WTC11 (cell line): ENCODE results near the gene CTXN1. TPM values are rescaled to one million over a fixed set of nuclear protein-coding genes. Genes with fewer than 3 reads are reported as not detected.
A peak's percentile ranks its signal among the peaks of the same experiment; 100 is the strongest.

Experiments used
- ATAC-seq: fragments of 200-7000 bp; cut with Tn5 transposase; 2 replicates; pipeline ENCODE4 v1.10.0; 2021; ENCODE audit warnings: mild to moderate bottlenecking, moderate library complexity
- CTCF ChIA-PET: fragments of 300-600 bp; sonication (Branson Sonifier 250); formaldehyde crosslinking; loops from one replicate; lab custom pipeline; 2021; ENCODE audit warnings: antibody characterized with exemption; lab: Charles Lee
- POLR2A ChIA-PET: fragments of 350-600 bp; sonication (Branson Sonifier 250); formaldehyde crosslinking; loops from one replicate; lab custom pipeline; 2021; ENCODE audit warnings: antibody characterized with exemption; lab: Charles Lee
- DNase-seq: peaks from one replicate; pipeline ENCODE4 v3.0.0; 2021; ENCODE audit warnings: low spot score
- H3K27ac Mint-ChIP-seq: 2 replicates; pipeline ENCODE4 v1.8.0; 2021; ENCODE audit warnings: mixed read lengths
- H3K27me3 Mint-ChIP-seq: 2 replicates; pipeline ENCODE4 v1.8.0; 2021; ENCODE audit warnings: low read depth, mild to moderate bottlenecking, moderate library complexity, mixed read lengths
- H3K36me3 Mint-ChIP-seq: 2 replicates; pipeline ENCODE4 v1.8.0; 2021; ENCODE audit warnings: mixed read lengths
- H3K4me1 Mint-ChIP-seq: 2 replicates; pipeline ENCODE4 v1.8.0; 2022; ENCODE audit warnings: mixed read lengths
- H3K4me3 Mint-ChIP-seq: 2 replicates; pipeline ENCODE4 v1.8.0; 2021; ENCODE audit warnings: mild to moderate bottlenecking, moderate library complexity, mixed read lengths
- H3K9me3 Mint-ChIP-seq: 2 replicates; pipeline ENCODE4 v1.8.0; 2021; ENCODE audit warnings: mixed read lengths
- AR ChIP-seq: fragments of 250-450 bp; sonication (Bioruptor Pico); IDR thresholded peaks from 2 replicates; pipeline ENCODE4 v1.9.0; 2021; ENCODE audit warnings: mild to moderate bottlenecking
- ARID4B ChIP-seq: sonication (generic); formaldehyde crosslinking; IDR thresholded peaks from 2 replicates; pipeline ENCODE4 v1.8.0; 2023; ENCODE audit warnings: missing genetic modification reagents, mild to moderate bottlenecking, borderline replicate concordance
- CREB1 ChIP-seq: sonication (generic); formaldehyde crosslinking; IDR thresholded peaks from 2 replicates; pipeline ENCODE4 v1.8.0; 2023; ENCODE audit warnings: mild to moderate bottlenecking, missing genetic modification reagents
- ERG ChIP-seq: fragments of 250-450 bp; sonication (Bioruptor Pico); IDR thresholded peaks from 2 replicates; pipeline ENCODE4 v1.8.0; 2021; ENCODE audit warnings: mild to moderate bottlenecking
- JAZF1 ChIP-seq: fragments of 250-450 bp; sonication (Bioruptor Pico); IDR thresholded peaks from 2 replicates; pipeline ENCODE4 v1.9.0; 2021; ENCODE audit warnings: moderate library complexity, mild to moderate bottlenecking, inconsistent platforms
- KAT7 ChIP-seq: sonication (generic); formaldehyde crosslinking; IDR thresholded peaks from 2 replicates; pipeline ENCODE4 v1.8.1; 2023; ENCODE audit warnings: missing genetic modification reagents, mild to moderate bottlenecking, borderline replicate concordance
- MYBL2 ChIP-seq: sonication (generic); formaldehyde crosslinking; IDR thresholded peaks from 2 replicates; pipeline ENCODE4 v1.8.1; 2023; ENCODE audit warnings: mild to moderate bottlenecking, moderate library complexity, missing genetic modification reagents
- OVOL2 ChIP-seq: fragments of 250-450 bp; sonication (Bioruptor Pico); IDR thresholded peaks from 2 replicates; pipeline ENCODE4 v1.9.0; 2021; ENCODE audit warnings: mild to moderate bottlenecking, borderline replicate concordance
- RELA ChIP-seq: sonication (generic); formaldehyde crosslinking; IDR thresholded peaks from 2 replicates; pipeline ENCODE4 v1.8.1; 2022; ENCODE audit warnings: missing genetic modification reagents, mild to moderate bottlenecking, borderline replicate concordance
- SMAD4 ChIP-seq: sonication (generic); formaldehyde crosslinking; IDR thresholded peaks from 2 replicates; pipeline ENCODE4 v1.8.0; 2022; ENCODE audit warnings: mild to moderate bottlenecking, missing genetic modification reagents
- ZNF281 ChIP-seq: sonication (generic); formaldehyde crosslinking; IDR thresholded peaks from 2 replicates; pipeline ENCODE4 v1.8.0; 2023; ENCODE audit warnings: mild to moderate bottlenecking, missing genetic modification reagents
- total RNA-seq: library from RNA; stranded (reverse); gene quantifications from 3 replicates; pipeline ENCODE4 v1.2.3, GENCODE V29; 2021

The CTXN1 gene
- total RNA-seq, 1 experiment from 2014 or later, result 48.2 TPM

- TF ChIP-seq ERG (CRISPR knock-in tag) (no peak), ZNF281 (CRISPR knock-in tag) (no peak), MYBL2 (no peak), KAT7 (CRISPR knock-in tag) (no peak), SMAD4 (CRISPR knock-in tag) (no peak), AR (CRISPR knock-in tag) (no peak), JAZF1 (CRISPR knock-in tag) (no peak)
These were observed 2.4 kb upstream of the CTXN1 start (continued) for GRCh38 chr19:7928334-7928706.

- H3K4me1 Mint-ChIP-seq, result peaks cover 4% of the 10 kb centered on the region; the same call in 1 of the 2 replicates
- no peaks in the 10 kb centered on the region for H3K9me3 Mint-ChIP-seq
- H3K27me3 Mint-ChIP-seq, result no peaks in the 10 kb centered on the region
- DNase-seq (no peak), ATAC-seq (no peak)
- POLR2A ChIA-PET, result interaction anchor here (0.7 to 2.0 kb wide), 3 partner anchors 13 to 75 kb away, joined by 3 to 8 read pairs (median 3); partner anchors contain the start of genes TGFBR3L and TIMM44
- no peak overlapping the region for H3K4me3 Mint-ChIP-seq
- no peak overlapping the region for H3K27ac Mint-ChIP-seq
- peaks cover 9% of the 10 kb centered on the region for H3K36me3 Mint-ChIP-seq
- CTCF ChIA-PET, result interaction anchor here (0.5 to 2.2 kb wide), 8 partner anchors 10 to 141 kb away, joined by 3 to 14 read pairs (median 4); partner anchors contain the start of gene TIMM44
- TF ChIP-seq OVOL2 (CRISPR knock-in tag) (no peak), ARID4B (CRISPR knock-in tag) (0 out of 2 replicates have a peak, but pooled peaks have one; percentile 32), RELA (CRISPR knock-in tag) (0 out of 2 replicates have a peak, but pooled peaks have one; percentile 34), CREB1 (CRISPR knock-in tag) (no peak)
These were observed 1.8 kb upstream of the CTXN1 start for GRCh38 chr19:7927605-7928333.
